ENCODE measurements around the gene CDC42BPG.

Gene CDC42BPG

DNA sequence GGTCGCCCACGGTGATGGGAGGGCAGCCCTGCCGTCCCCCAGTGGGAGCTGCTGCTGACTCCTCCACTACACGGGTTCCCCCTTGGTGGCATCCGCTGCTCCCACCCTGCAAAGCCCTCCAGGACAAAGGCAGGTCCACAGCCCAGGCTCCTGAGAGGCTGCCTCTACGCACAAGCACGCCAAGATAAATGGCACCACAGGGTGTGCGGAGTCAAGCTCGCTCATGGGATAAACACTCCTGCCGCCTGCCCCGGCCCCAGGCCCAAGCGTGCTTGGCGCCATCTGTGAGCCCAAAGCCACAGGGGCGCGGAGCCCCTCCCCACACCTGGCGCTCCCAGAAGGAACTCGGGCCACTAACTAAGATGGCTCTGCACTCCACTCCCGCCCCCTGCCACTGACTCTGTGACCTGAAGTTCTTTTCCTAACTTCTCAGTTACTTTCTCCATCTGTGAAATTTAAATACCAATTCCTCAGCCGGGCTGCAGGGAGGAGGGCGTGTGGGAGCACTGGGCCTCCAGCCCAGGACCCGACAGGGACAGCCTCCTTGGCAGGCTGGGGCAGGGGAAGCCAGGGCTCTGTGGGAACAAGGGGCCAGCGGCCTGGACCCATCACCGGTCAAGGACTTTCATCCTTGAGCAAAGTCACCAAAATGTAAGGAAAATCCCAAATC lies 19.1 kb upstream of the CDC42BPG start:
- no peak for DNase-seq

DNA sequence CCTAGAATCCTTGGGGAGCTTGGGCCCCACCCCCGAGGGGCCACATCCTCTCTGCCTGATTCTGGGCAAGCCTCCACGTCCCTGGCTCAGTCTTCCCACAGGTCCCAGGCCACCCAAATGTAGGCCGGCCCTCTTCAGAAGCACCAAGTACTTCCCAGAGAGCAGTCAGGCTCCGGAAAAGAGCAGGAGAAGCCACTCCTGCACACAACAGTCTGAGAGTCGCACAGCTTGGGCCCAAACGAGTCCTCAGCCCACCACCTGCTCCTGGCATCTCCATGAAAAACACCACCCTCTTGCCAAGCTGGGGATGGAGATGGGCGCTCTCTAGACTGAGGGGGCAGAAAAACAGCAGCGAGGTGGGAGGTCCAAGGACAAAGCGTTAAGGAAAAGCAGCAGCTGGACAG lies 18.5 kb upstream of the CDC42BPG start:
- no peak for DNase-seq

DNA sequence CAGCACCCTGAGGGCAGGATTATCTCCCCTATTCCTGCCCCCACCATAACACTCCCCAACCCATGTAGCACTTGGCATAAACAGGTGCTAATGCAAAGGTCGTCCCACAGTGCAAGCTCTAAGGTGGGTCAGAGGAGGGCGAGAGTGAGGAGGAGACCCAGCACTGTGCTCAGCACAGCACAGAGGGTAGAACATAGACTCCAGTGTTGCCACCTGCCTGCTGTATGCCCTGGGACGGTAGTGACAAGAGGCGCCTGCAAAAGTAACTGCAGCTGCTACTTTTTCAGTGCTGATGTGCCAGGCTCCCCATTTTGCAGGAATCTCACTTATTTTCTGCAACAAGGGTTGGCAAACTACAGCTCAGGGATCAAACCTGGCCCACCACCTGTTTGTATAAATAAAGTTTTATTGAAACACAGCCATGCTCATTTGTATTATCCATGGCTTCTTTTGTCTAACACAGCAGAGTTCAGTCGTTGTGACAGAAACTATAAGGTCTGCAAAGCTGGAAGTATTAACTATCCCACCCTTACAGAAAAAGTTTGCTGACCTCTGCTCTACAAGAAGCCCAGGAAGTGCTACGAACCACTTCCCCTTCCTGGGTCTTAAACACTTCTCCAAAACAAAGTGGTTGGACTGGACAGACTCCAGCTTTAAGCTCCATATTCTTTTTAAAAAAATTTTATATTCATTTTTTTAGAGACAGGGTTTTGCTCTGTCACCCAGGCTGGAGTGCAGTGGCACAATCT lies 16.9 kb upstream of the CDC42BPG start:
- peak; percentile 95 for DNase-seq

DNA sequence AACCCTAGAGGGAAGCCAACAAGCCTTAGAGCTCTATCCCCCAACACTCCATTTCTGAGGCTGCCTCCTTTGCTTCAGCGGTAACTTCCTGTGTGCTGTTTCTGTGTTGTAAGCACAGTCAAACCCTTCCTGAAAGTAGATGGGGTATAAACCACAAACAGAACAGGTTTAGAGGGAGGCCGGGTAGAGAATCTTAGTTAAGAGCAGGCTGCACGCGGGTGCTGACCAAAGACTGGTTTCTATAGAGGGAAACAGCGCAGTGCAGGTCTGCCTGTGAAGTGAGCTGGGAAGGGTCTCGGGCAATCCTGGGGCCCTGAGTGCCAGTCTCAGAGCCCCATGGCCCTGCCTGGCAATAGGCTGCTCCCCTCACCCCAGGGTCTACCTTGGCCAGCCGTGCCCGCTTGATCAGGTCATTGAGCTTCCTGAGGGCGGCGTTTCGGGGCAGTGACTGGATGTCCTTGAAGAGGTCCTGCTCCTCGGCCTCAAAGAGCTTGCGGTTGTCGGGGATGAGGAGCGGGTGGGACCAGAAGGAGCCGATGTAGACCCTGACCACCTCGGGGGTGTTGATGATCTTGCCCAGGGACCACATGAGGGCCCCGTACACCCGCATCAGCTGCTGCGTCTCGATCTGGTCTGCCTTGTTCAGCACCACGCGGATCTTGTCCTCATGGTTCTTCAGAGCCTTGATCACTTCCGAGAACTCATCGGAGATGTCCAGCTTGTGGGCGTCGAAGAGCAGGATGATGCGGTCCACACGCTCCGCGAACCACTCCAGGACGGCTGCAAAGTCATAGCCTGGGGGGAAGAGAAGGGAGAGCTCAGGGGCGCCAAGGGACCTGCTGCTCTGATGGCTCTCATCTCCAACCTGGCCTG lies 15.3 kb upstream of the CDC42BPG start:
- DNase-seq = peak; percentile 89

DNA sequence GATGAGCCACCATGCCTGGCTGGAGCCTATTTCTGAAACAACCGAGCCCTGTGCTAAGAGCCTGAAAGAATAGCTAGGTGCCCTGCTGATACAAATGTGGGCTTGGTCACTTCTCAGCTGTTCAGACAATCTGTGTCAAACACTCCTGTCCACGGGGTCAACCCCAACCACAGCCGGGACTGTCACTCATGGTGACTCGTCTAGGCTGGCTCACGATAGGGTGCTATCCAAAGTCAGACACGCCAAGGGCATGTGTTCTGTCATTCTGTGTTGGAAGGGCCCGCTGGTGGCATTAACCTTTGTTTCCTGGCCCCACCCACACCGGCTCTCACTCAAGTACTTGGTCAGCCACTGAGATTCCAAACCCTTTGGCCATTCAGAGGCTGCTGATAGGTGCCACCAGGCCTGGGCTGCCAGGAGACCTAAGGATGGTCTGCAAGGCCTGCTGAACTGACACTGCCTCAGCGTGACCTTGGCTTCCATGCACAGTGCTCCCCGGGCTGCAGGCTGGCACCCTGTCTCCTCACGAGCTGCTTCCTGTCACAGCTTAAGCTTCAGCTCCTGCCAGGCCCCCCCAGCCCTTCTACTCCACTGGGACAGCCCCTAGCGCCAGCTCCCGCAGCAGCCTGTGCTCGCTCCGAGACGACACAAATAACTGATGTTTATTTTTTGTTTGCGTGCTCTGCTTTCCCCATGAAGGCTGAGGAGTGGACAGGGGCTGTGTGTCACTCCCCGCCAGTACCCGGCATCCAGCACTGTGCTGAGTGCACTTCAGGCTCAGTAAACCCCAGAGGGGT lies 14.2 kb upstream of the CDC42BPG start:
- no peak for DNase-seq

DNA sequence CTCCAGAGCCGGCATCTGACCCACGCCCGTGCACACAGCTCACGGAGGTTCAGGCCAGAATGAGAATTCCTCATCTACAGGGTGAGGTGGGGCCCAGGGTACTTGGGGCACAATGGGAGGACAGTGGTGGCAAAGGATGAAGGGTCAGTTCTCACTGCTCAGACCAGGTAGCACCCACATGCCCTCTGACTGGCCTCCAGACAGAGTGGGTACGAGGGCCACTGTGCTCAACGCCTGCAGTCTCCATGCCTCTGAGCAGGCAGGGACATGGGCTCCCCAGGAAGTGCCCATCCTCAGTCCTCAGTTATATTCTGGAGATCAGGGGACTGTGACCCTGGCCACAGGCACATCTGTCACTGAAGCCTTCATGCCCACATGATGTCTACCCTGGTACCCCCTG lies 13.0 kb upstream of the CDC42BPG start:
- DNase-seq = no peak

DNA sequence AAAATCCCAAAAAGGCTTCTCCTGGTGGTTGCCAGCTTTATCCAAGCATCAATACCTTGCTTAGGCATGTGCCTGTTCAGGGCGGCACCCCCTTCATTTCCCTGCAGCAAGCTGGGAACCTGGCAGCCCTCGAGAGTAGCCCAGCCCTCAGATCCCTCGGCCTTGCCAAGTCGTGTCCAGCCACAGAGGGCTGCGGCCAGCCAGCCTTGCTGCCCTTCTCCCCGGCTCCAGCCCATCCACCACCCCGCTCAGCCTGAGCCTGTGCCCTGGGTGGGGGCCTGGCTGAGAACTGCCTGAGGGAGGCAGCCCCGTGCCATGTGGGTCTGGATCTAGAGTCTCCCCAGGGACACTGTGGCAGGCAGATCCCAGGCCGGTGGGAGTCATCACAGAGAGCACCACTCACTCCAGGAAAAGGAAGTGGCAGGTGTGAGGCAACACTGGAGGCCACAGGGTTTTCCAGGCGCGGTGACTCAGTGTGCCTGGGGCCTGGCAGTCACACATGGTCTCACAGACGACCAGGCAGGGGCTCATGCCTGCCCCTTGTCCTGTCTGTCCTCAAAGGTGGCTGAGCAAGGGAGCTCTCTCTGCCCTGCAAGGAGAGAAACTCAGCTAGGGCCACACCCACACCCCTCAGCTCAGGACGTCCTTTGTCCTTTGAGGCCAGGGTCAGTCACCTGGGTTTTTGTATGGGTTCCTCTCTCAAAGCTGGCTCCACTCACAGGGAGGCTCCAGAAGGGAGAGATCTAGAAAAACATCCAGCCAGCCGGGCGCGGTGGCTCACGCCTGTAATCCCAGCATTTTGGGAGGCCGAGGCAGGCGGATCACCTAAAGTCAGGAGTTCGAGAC lies 12.2 kb upstream of the CDC42BPG start:
- DNase-seq = peak; percentile 93

DNA sequence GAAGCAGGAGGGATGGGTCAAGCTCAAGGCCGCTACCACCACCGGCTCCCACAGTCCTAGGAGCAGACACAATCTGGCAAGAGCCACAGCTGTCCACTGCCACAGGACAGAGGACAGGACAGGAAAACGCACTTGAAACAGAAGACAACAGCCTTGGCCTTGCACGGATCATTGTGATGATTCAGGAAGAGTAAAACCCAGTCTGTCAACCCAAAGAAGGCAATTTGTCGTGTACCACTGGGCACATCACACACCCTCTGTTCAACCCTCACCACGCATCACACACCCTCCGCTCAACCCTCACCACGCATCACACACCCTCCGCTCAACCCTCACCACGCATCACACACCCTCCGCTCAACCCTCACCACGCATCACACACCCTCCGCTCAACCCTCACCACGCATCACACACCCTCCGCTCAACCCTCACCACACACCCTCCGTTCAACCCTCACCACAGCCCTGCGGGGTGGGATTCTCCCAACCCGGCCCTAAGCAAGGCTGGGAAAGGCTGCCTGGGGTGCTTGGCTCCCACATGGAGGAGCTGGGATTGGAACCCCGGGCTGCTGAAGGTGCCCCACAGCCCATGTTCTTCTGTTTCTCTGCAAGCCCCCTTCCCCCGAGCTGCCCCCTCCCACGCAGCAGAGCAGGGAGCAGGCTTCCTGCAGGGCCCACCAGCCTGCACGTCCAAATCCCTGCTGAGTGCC lies 11.3 kb upstream of the CDC42BPG start:
- DNase-seq = no peak

DNA sequence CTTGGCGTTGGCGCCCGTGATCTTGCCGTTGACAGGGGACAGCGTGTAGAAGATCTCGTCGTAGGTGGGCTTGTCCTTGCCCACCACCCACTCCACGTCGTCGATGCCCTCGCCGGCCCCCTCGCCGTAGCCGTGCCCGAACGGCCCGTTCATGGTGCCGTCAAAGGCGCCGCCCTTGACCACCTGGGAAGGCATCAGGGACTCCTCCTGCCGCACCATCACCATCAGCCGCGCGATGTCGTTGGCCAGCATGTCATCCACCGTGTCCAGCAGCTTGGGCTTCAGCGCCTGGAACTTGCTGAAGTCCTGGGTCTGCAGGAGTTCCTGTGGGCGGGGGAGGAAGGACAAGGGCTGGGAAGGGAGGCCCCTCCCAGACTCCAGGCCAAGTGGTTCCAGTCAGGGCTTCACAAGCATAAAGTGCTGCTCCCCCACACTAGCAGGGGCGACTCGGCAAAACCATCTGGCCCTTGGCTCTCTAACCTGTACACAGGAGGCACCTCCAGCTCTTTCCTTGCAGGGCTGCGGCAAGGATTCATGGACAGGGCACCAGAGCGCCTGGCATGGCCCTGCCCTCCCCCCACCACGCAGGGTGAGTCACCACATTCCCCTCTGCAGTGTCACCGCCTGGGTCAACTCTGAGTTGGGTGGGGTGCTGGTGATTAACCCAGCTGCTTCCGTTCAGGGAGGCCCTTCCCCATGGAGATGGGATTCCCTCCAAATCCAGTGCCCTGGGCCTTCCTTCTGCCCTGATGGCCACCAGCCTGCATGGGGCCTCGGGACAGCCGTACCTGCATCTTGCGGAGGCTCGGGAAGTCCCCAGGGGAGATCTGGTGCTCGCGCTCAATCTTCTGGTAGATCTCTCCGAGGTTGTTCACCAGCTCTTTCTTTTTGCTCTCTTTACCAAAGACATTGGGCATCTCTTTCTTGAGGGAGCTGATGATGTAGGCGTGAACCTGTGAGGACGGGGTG lies 10.4 kb upstream of the CDC42BPG start:
- peak; percentile 38 for DNase-seq

DNA sequence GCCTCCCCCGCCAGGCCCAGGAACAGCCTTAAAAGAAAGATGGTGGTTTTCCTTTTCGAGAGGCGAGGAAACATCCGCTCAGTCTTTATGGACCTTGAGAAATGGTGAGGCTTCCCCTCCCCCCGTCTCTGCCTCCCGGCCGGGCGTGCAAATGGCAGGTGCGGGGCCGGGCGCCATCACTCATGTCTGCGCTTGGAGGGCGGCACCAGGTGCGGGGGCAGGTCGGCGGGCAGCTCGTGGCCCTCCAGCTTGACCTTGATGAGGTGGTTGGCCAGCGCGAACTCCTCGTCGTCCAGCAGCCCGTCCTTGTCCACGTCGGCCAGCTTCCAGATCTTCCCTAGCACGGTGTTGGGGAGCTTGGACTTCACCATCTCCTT lies 9.7 kb upstream of the CDC42BPG start:
- DNase-seq = no peak

DNA sequence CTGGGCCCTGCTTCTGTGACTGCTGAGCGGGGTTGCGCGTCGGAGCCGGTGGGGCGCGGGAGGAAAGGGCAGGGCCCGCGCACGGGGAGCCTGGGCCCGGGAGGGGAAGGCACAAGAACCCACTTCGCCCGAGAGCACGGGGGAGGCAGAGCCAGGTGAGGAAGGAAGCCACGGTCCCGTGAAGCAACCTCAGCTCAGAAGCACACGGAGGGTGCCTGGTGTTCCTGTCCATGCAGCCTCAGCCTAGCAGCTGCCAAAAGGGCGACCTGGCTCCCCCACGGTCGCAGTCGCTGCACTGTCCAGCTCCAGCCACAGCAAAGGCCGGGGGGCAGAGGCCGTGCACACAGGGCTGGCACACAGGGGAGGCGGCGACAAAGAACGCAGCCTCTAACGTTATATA lies 9.3 kb upstream of the CDC42BPG start:
- no peak for DNase-seq

DNA sequence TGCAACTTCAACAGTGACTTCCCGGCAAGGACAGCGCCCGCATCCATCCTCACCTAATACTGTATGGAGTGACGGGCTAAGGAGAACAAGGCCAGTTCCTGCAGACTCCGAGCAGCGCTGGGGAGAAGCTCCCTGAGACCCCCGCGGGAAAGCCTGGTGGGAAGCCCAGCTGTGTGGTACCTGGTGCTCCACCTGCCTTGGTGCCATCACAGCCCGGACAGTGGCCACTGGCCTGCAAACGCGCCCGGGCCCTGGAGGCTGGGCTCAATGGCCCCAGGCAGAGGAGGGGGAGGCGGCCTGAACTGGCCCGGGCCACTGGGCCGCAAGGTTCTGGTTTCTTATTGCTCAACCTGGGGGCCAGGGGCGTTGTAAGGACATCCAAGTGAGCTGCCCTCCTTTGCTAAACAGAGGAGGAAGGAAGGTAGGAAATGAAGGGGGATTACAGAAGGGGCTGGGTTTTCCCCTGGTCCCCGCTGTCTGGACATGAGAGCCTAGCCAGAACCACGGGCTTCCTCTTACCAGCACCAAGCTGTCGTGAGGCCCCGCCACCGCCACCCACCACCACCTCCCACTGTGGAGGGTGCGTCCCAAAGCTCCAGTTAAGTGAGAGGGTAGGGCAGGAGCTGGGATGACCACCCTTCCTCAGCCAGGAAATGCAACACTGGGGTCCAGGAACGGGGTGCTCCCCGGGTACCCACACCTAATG lies 8.5 kb upstream of the CDC42BPG start:
- DNase-seq = no peak

DNA sequence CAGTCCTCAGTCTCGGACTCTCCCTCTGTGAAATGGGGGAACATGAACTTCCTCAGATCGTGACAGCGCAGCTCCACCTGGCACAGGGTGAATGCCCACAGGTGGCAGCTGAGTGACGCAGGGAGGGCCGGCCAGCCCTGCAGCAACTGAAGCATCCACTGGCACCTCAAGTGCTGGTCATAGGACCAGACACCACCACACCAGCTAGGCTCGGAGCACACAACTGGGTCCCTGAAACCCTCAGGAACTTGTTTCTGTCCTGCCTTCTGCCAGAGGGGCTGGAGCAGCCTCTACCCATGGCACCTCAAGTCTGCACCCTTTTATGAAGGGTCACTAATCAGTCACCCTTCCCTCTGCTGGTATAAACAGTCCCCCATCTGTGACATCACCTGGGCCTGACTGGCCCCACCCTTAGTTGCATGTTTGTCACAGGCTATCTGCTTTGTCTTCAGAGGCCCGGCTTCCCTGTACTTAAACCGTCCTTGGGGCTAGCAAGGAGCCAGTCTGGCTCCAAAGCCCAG lies 7.4 kb upstream of the CDC42BPG start:
- no peak for DNase-seq

DNA sequence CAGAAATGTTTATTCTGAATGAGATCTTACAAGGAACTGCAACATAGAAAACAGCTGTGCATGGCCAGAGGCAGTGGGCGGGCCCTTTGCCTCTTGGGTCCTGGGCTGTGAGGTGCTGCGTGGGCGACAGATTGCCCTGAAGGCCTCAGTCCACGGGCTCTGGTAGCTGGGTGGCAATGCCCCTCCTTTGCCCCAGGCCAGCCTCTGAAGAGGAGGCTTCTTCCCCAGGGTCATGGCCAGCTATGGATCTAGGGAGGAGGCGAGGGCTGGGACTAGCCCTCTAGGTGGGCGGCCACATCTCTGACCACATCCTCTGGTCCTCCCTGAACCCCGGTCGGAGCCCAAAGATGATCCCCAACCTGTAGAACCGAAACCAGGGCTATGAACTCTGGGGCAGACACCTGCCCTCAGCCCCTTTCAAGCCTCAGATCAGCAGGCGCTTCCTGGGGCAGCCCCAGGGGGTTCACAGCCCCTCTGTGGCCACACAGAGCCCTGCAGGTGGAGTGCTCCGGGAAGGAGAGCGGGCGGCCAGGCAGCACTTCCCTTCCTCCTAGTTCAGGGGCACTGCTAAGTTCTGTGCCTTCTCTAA lies 6.6 kb upstream of the CDC42BPG start:
- no peak for DNase-seq

DNA sequence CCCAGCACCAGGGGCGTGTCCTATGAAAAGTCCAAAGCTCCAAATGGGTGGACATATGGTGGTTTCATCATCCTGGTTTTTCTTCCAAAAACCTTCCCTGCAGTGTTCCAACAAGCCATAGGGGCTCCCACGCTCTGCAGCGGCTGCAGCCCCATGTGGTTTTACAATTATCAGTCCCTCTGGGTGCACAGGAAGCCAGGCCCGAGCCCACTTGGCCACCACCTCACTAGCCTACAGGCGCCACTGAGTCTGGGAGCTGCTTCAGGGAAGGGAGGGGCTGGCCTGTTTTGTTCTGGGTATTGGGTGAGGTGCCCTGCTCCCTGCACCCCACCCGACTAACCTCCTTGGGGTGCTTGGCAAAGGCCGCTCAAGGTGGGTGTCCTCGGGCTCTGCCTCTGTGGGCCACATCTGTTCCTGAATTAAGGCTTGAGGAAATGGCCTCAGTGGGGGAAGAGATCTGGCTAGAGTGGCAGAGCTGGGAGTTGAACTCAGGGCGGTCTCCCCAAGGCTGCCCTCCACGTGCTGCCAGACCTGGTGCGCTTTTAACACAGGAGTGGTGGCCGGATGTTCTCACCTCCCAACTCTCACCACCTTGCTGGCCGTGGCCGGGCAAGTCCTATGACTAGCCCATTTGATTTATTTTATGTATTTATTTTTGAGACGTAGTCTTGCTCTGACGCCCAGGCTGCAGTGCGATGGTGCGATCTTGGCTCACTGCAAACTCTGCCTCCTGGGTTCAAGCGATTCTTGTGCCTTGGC lies 5.3 kb upstream of the CDC42BPG start:
- no peak for DNase-seq

DNA sequence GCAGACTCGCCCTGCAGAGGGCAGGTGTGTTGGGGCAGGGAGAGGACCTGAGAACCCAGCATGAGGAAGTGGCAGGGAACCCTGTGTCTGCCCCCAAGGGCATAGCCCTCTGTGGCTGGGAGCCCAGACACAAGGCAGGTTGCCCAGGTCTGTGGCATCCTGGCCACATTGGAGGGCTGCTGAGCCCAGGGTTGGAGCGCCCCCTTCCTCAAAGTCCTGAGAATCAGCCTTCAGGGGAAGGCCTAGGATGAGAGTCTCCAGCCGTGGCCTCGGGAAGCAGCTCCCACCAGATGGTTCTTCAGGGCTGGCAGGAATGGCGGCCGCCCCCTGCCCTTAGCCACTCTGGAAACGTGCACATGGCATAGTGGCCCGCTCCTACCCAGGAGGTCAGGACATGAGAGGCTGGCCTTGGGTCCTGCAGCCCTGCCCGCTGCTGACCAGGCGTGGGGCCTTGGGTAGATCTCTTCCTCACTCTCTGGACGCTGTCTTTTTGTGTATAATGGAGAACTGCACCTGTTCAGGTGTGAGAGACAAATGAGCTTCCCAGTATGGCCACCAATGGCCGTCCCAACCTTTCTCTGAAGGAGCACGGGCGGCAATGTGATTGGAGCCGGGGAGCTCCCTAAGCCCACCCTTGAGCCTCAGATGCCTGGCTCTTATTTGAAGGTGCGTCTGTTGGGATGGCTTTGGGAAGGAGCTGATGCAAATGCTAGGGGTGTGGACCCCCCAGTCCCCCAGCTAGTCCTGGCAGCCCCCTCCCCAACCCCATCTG lies 4.6 kb upstream of the CDC42BPG start:
- no peak for DNase-seq

DNA sequence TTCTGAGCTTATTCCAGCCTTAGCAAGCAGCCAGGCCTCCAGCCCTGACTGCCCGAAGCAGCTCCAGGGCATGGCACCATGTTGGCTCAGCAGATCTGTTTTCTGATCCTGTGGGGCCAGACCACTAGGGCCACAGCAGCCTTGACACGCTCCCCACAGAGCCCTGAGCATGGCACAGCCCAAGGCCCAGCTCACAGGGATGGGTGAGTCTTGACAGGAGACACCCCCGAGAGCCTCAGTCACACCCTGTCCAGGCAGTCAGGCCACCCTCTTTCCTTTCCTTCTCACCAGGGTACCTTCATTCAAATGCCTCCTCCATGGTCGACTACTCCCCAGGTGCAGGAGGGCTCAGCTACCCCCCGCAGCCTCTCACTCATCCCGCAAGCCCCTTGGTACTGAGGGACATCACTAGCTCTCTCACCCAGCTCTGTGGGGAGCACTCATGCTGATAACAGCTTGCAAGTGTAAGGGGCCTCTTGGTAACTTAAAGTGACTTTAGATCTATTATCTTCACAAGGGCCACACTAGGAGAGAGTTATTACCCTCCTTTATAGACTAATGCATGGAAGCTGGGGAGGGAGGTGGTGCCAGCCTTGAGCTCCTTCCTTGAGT lies 3.9 kb upstream of the CDC42BPG start:
- DNase-seq = no peak
